ENCODE results near the gene STAT1. TPM values are rescaled to one million over a fixed set of nuclear protein-coding genes. Genes with fewer than 3 reads are reported as not detected.

STAT1 gene
- total and polyA plus RNA-seq, 3 donors from 2014 or later, result 52.7 to 87.1 (median 60.5) TPM

- no peaks in the 10 kb centered on the region for H3K27me3 ChIP-seq
- intact Hi-C loops (cut with DNase I; ENCODE audit: low total_unique reads), result no loop called here
- DNase-seq, result no peak
- no peak overlapping the region for H3K27ac ChIP-seq
- no peaks in the 10 kb centered on the region for H3K36me3 ChIP-seq (ENCODE audit: low read depth, missing control alignments)
- WGBS, 2 donors, result 86 to 96% methylated on average over 7 of the region's 7 CpGs
- TF ChIP-seq POLR2A (IDR thresholded peaks at IDR 0.05), result no peak
- TF ChIP-seq, protein P1, sequence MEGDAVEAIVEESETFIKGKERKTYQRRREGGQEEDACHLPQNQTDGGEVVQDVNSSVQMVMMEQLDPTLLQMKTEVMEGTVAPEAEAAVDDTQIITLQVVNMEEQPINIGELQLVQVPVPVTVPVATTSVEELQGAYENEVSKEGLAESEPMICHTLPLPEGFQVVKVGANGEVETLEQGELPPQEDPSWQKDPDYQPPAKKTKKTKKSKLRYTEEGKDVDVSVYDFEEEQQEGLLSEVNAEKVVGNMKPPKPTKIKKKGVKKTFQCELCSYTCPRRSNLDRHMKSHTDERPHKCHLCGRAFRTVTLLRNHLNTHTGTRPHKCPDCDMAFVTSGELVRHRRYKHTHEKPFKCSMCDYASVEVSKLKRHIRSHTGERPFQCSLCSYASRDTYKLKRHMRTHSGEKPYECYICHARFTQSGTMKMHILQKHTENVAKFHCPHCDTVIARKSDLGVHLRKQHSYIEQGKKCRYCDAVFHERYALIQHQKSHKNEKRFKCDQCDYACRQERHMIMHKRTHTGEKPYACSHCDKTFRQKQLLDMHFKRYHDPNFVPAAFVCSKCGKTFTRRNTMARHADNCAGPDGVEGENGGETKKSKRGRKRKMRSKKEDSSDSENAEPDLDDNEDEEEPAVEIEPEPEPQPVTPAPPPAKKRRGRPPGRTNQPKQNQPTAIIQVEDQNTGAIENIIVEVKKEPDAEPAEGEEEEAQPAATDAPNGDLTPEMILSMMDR (IDR thresholded peaks at IDR 0.05), result no peak
- H3K4me3 ChIP-seq, result no peak overlapping the region
- no peaks in the 10 kb centered on the region for H3K9me3 ChIP-seq
- no peaks in the 10 kb centered on the region for H3K4me1 ChIP-seq
Measured at GRCh38 chr2:190994148-190994547, 19.8 kb downstream of the STAT1 start.

DNA sequence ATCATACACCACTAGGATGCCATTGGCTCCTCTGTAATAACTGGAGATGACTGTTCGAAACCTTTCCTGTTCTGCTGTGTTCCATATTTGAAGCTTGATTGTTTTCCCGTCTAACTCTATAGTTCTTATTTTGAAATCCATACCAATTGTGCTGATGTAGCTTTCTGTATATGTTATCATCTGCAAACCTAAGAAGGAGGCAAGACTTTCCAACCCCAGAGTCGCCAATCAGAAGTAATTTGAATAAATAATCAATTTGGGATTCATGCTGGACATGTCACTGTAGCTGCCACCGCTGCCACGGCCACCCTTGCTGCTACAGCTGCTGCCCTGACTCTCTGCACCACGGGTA is 20.7 kb downstream of the STAT1 start:
- H3K9me3 ChIP-seq, result no peaks in the 10 kb centered on the region
- no peaks in the 10 kb centered on the region for H3K4me1 ChIP-seq
- no peak for DNase-seq
- intact Hi-C loops (cut with DNase I; ENCODE audit: low total_unique reads), result no loop called here
- H3K27ac ChIP-seq, result no peak overlapping the region
- H3K4me3 ChIP-seq, result no peak overlapping the region
- TF ChIP-seq, protein P1 (IDR thresholded peaks at IDR 0.05), result no peak
- TF ChIP-seq POLR2A (IDR thresholded peaks at IDR 0.05), result no peak
- no peaks in the 10 kb centered on the region for H3K27me3 ChIP-seq
- H3K36me3 ChIP-seq (ENCODE audit: low read depth, missing control alignments), result no peaks in the 10 kb centered on the region
- WGBS, 2 donors, result 95 to 96% methylated on average over 6 of the region's 6 CpGs

DNA sequence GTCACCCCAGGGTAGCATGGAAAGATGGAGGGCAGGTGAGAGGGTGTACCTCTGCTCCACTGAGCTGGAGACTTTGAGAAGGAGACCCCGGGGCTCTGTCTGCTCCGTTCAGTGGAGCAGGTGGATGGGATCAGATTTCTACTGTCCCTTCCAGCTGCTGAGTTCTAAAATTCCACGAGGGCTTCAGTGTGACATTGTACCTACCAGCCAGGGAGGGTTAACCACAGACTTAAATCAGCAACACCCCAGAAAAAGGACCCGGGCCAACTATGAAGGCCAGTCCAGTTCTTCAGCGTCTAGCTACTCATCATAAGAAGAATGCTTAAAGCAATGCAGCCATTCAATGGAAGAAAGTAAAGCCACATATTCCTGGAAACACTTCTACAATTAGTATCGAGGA is 23.8 kb downstream of the STAT1 start:
- Histone ChIP-seq H3K27ac (no peak overlapping the region), H3K36me3 (ENCODE audit: low read depth, missing control alignments) (no peaks in the 10 kb centered on the region), H3K9me3 (no peaks in the 10 kb centered on the region), H3K4me3 (no peak overlapping the region), H3K4me1 (no peaks in the 10 kb centered on the region), H3K27me3 (no peaks in the 10 kb centered on the region)
- intact Hi-C loops (cut with DNase I; ENCODE audit: low total_unique reads), result no loop called here
- DNase-seq, result no peak
- 76 to 82% methylated on average over 5 to 6 of the region's 6 CpGs for WGBS, 2 donors
- TF ChIP-seq, protein P1 (IDR thresholded peaks at IDR 0.05), result no peak
- TF ChIP-seq POLR2A (IDR thresholded peaks at IDR 0.05), result no peak

- Histone ChIP-seq H3K27ac (no peak overlapping the region), H3K27me3 (no peaks in the 10 kb centered on the region), H3K4me1 (no peaks in the 10 kb centered on the region), H3K4me3 (no peak overlapping the region), H3K36me3 (ENCODE audit: low read depth, missing control alignments) (no peaks in the 10 kb centered on the region), H3K9me3 (no peaks in the 10 kb centered on the region)
- no peak for DNase-seq
- WGBS, 2 donors, result 89 to 90% methylated on average over 3 of the region's 3 CpGs
- intact Hi-C loops (cut with DNase I; ENCODE audit: low total_unique reads), result no loop called here
- TF ChIP-seq, protein P1 (IDR thresholded peaks at IDR 0.05), result no peak
- no peak for TF ChIP-seq POLR2A (IDR thresholded peaks at IDR 0.05)
Measured at GRCh38 chr2:190988910-190989309, 25.1 kb downstream of the STAT1 start.

GRCh38 chr2:190987938-190988337 is 26.0 kb downstream of the STAT1 start:
- Histone ChIP-seq H3K36me3 (ENCODE audit: low read depth, missing control alignments) (no peaks in the 10 kb centered on the region), H3K4me3 (no peak overlapping the region), H3K4me1 (no peaks in the 10 kb centered on the region), H3K27me3 (no peaks in the 10 kb centered on the region), H3K9me3 (no peaks in the 10 kb centered on the region), H3K27ac (no peak overlapping the region)
- no peak for TF ChIP-seq POLR2A (IDR thresholded peaks at IDR 0.05)
- TF ChIP-seq, protein P1 (IDR thresholded peaks at IDR 0.05), result no peak
- no peak for DNase-seq
- 88 to 91% methylated on average over 5 of the region's 5 CpGs for WGBS, 2 donors
- intact Hi-C loops (cut with DNase I; ENCODE audit: low total_unique reads), result no loop called here
